Measurements from ENCODE around the gene PHF21B.

Gene PHF21B

GRCh38 chr22:44837481-44837880 lies 172.3 kb downstream of the PHF21B start:
- Histone ChIP-seq H3K27me3 (ENCODE audit: control insufficient read depth, insufficient read depth, low read length) (no peaks in the 10 kb centered on the region), H3K9ac (ENCODE audit: low read depth, low read length) (no peak overlapping the region), H3K4me3 (ENCODE audit: low read depth, low read length) (no peak overlapping the region), H3K27ac (ENCODE audit: low read depth, low read length) (no peak overlapping the region), H3K9me3 (ENCODE audit: control insufficient read depth, insufficient read depth, low read length) (peaks cover 3% of the 10 kb centered on the region; the same call in 1 of the 2 replicates), H3K4me1 (ENCODE audit: control insufficient read depth, insufficient read depth, low read length) (peaks cover 5% of the 10 kb centered on the region), H3K36me3 (ENCODE audit: control insufficient read depth, insufficient read depth, low read length) (no peaks in the 10 kb centered on the region; the same call in none of the 2 replicates)

GRCh38 chr22:44834065-44834464 lies 175.7 kb downstream of the PHF21B start:
- Histone ChIP-seq H3K36me3 (ENCODE audit: control insufficient read depth, insufficient read depth, low read length) (peaks cover 5% of the 10 kb centered on the region), H3K27ac (ENCODE audit: low read depth, low read length) (no peak overlapping the region), H3K4me1 (ENCODE audit: control insufficient read depth, insufficient read depth, low read length) (peaks cover 5% of the 10 kb centered on the region), H3K27me3 (ENCODE audit: control insufficient read depth, insufficient read depth, low read length) (no peaks in the 10 kb centered on the region), H3K9ac (ENCODE audit: low read depth, low read length) (no peak overlapping the region), H3K9me3 (ENCODE audit: control insufficient read depth, insufficient read depth, low read length) (peaks cover 3% of the 10 kb centered on the region; the same call in 1 of the 2 replicates), H3K4me3 (ENCODE audit: low read depth, low read length) (no peak overlapping the region)

GRCh38 chr22:44831885-44832284 lies 177.9 kb downstream of the PHF21B start:
- H3K4me3 ChIP-seq (ENCODE audit: low read depth, low read length) = no peak overlapping the region
- H3K4me1 ChIP-seq (ENCODE audit: control insufficient read depth, insufficient read depth, low read length) = no peaks in the 10 kb centered on the region; the same call in 1 of the 2 replicates
- no peak overlapping the region for H3K9ac ChIP-seq (ENCODE audit: low read depth, low read length)
- H3K27me3 ChIP-seq (ENCODE audit: control insufficient read depth, insufficient read depth, low read length) = no peaks in the 10 kb centered on the region
- H3K27ac ChIP-seq (ENCODE audit: low read depth, low read length) = no peak overlapping the region
- peaks cover 5% of the 10 kb centered on the region for H3K36me3 ChIP-seq (ENCODE audit: control insufficient read depth, insufficient read depth, low read length)
- H3K9me3 ChIP-seq (ENCODE audit: control insufficient read depth, insufficient read depth, low read length) = peaks cover 3% of the 10 kb centered on the region; the same call in 1 of the 2 replicates
